ENCODE measurements around the gene KATNAL1. TPM values are rescaled to one million over a fixed set of nuclear protein-coding genes. Genes with fewer than 3 reads are reported as not detected.

The KATNAL1 gene
- total RNA-seq, 1 experiment from 2014 or later, result 11.2 TPM

GRCh38 chr13:30294004-30294403 lies 13.3 kb downstream of the KATNAL1 start:
- Histone ChIP-seq H2BK12ac (ENCODE audit: insufficient read length, low read depth, low read length) (no peak overlapping the region), H2AK5ac (ENCODE audit: insufficient read length, low read length) (no peak overlapping the region), H3K23ac (ENCODE audit: insufficient read length, low read depth, low read length) (no peak overlapping the region), H3K56ac (ENCODE audit: insufficient read length, low read depth, low read length) (no peak overlapping the region), H2BK5ac (ENCODE audit: insufficient read length, low read length) (no peak overlapping the region), H4K20me1 (ENCODE audit: control insufficient read depth, insufficient read depth, insufficient read length) (no peaks in the 10 kb centered on the region), H3K27me3 (ENCODE audit: insufficient read depth, low read length) (no peaks in the 10 kb centered on the region), H2BK120ac (ENCODE audit: low read depth, low read length, poor library complexity, severe bottlenecking) (no peak overlapping the region), H3K18ac (ENCODE audit: insufficient read length, low read depth, low read length) (no peak overlapping the region), H3K9me3 (ENCODE audit: control insufficient read depth, low read depth, low read length) (no peaks in the 10 kb centered on the region), H4K91ac (ENCODE audit: insufficient read length, low read depth, low read length) (no peak overlapping the region), H3K14ac (ENCODE audit: insufficient read depth, low read length) (no peak overlapping the region), H3K23me2 (ENCODE audit: insufficient read length, low read depth, low read length, poor library complexity, severe bottlenecking) (no peaks in the 10 kb centered on the region), H2AFZ (ENCODE audit: low read length) (no peak overlapping the region), H2BK15ac (ENCODE audit: low read depth, low read length) (no peak overlapping the region), H3K4me2 (ENCODE audit: insufficient read depth, insufficient read length, low read length) (no peak overlapping the region), H4K8ac (replicated peaks; ENCODE audit: insufficient read length, low read depth, low read length) (no peak overlapping the region), H3T11ph (ENCODE audit: low read length) (no peak overlapping the region), H3K4me1 (ENCODE audit: insufficient read depth, low read length) (no peaks in the 10 kb centered on the region), H3K9ac (ENCODE audit: extremely low read depth, insufficient read length, low read length) (no peak overlapping the region), H3K79me1 (ENCODE audit: insufficient read depth, low read depth, low read length, poor library complexity, severe bottlenecking) (no peaks in the 10 kb centered on the region), H2BK20ac (ENCODE audit: low read depth, low read length, poor library complexity, severe bottlenecking) (no peak overlapping the region), H3K79me2 (ENCODE audit: insufficient read depth, low read length) (peaks cover 3% of the 10 kb centered on the region; the same call in 1 of the 2 replicates), H3K27ac (ENCODE audit: insufficient read length, low read depth, low read length) (no peak overlapping the region), H3K4ac (ENCODE audit: low read depth, low read length) (no peak overlapping the region), H4K5ac (ENCODE audit: insufficient read length, low read depth, low read length) (no peak overlapping the region)
- Mint-ChIP-seq H3K9me3 (no peaks in the 10 kb centered on the region), H3K4me3 (no peak overlapping the region), H3K27ac (no peak overlapping the region), H3K27me3 (ENCODE audit: low read depth) (no peaks in the 10 kb centered on the region; the same call in 1 of the 2 replicates), H3K36me3 (ENCODE audit: insufficient read depth in 1 of 3, low read depth in 3 of 3) (peaks cover 0 to 8% (median 0%) of the 10 kb centered on the region in 3 experiments; a peak in 1 of 7 replicates), H3K4me1 (peaks cover 27 to 32% of the 10 kb centered on the region in 2 experiments)
- WGBS (ENCODE audit: extremely low coverage, insufficient read length, low lambda C conversion rate), result no CpG with 5 or more reads among the region's 3 CpGs
- no peak for DNase-seq
- no peak for TF ChIP-seq CTCF (conservative IDR thresholded peaks at IDR 0.05)
